A673 (cell line): Measurements from ENCODE around the gene TTLL5. TPM values are rescaled to one million over a fixed set of nuclear protein-coding genes. Genes with fewer than 3 reads are reported as not detected.

ENCODE experiments used
- BruUV-seq: library from RNA; stranded (reverse); fragments of 400-500 nt; replicated peaks from 2 replicates; lab custom pipeline; 2021; lab: Mats Ljungman, UMichigan
- CTCF ChIA-PET: fragments of 300-600 bp; sonication (Branson Sonifier 250); formaldehyde crosslinking; loops from one replicate; lab custom pipeline; 2022; ENCODE audit warnings: antibody characterized with exemption; lab: Charles Lee
- POLR2A ChIA-PET: fragments of 300-600 bp; sonication (Branson Sonifier 250); formaldehyde crosslinking; loops from one replicate; lab custom pipeline; 2022; ENCODE audit warnings: antibody characterized with exemption; ENCODE audit not compliant: low non-redundant PET; lab: Charles Lee
- DNase-seq: peaks from one replicate; pipeline ENCODE4 v3.0.0-alpha.2; 2015; ENCODE audit warnings: low spot score
- H3K27ac ChIP-seq: fragments of 200-600 bp; sonication (generic); 2 replicates; pipeline ENCODE4 v1.5.1; 2016; ENCODE audit warnings: mixed run types, low read depth, mild to moderate bottlenecking, mixed read lengths, antibody characterized with exemption, low read length; ENCODE audit not compliant: poor library complexity, severe bottlenecking
- H3K27me3 ChIP-seq: fragments of 200-600 bp; sonication (generic); replicated peaks from 2 replicates; pipeline ENCODE4 v1.6.1; 2017; ENCODE audit warnings: mixed run types, low read depth, mild to moderate bottlenecking, mixed read lengths, antibody characterized with exemption, low read length; ENCODE audit not compliant: insufficient read depth, poor library complexity
- H3K36me3 ChIP-seq: fragments of 200-600 bp; sonication (generic); 2 replicates; pipeline ENCODE4 v1.6.1; 2016; ENCODE audit warnings: mixed run types, mild to moderate bottlenecking, mixed read lengths, antibody characterized with exemption, low read length; ENCODE audit not compliant: insufficient read depth, poor library complexity, severe bottlenecking
- H3K4me1 ChIP-seq: fragments of 200-600 bp; sonication (generic); 2 replicates; pipeline ENCODE4 v1.6.1; 2017; ENCODE audit warnings: mixed run types, mild to moderate bottlenecking, mixed read lengths, antibody characterized with exemption, low read length; ENCODE audit not compliant: insufficient read depth, poor library complexity, severe bottlenecking
- H3K4me3 ChIP-seq: fragments of 200-600 bp; sonication (generic); 2 replicates; pipeline ENCODE4 v1.5.1; 2016; ENCODE audit warnings: low read depth, mixed run types, mild to moderate bottlenecking, mixed read lengths, low read length; ENCODE audit not compliant: poor library complexity, severe bottlenecking
- H3K9me3 ChIP-seq: fragments of 200-600 bp; sonication (generic); 2 replicates; pipeline ENCODE4 v1.6.1; 2016; ENCODE audit warnings: mixed run types, low read depth, mild to moderate bottlenecking, mixed read lengths, antibody characterized with exemption, low read length; ENCODE audit not compliant: poor library complexity, severe bottlenecking
- EZH2 ChIP-seq: fragments of 200-600 bp; sonication (generic); IDR thresholded peaks from 2 replicates; pipeline ENCODE4 v1.6.1; 2017; ENCODE audit warnings: borderline replicate concordance, low read depth, mild to moderate bottlenecking, mixed read lengths, antibody characterized with exemption, low read length; ENCODE audit not compliant: poor library complexity, severe bottlenecking
- intact Hi-C: fragments of 100-400 bp; cut with micrococcal nuclease; formaldehyde crosslinking; loops from one replicate; pipeline ENCODE4 v1.10.0; 2022; ENCODE audit not compliant: unreplicated experiment
- total RNA-seq: library from RNA; stranded (reverse); gene quantifications from 2 replicates; pipeline ENCODE4 v1.2.3, GENCODE V29; 2021
- TF ChIP-seq, protein P1 (sequence below): fragments of 300-800, 200-600 bp; sonication (generic); conservative IDR thresholded peaks from 2 replicates; pipeline ENCODE4 v1.5.1; 2017; ENCODE audit warnings: low read depth, mild to moderate bottlenecking, antibody characterized with exemption, low read length, moderate library complexity, mixed read lengths

TTLL5 gene
- total RNA-seq, 1 experiment from 2014 or later: 56.7 TPM

DNA sequence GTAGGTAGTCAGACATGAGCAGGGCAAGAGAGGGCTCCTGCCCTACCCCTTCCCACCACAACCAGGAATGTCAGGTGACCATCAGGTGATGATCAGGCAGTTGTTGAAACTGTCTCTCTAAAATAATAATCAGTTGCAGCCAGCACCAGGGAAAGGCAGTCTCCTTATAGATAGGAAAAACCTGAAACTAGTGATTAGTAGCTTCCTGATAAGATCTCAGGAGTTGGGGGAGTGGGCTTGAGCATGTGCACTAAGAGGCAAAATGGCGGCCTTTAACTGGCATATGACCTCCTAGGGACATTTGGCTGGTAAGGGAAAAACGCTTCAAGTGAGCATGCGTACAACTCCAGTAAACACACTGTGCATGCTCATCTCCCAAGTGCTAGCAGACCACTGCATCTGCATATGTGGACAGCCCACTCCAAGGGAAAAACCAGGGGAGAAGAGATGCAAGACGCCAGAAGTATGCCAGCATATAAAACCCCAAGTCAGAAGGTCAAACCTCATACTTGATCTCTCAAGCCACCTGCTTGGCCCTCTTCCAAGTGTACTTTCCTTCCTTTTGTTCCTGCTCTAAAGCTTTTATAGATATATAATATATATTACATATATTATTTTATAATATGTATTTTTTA is 283.7 kb downstream of the TTLL5 start:
- CTCF ChIA-PET: no interaction called here
- BruUV-seq: no TSS peak

GRCh38 chr14:75946785-75947184 is 285.7 kb downstream of the TTLL5 start:
- ChIA-PET POLR2A (no interaction called here), CTCF (no interaction called here)
- no peak for DNase-seq
- Histone ChIP-seq H3K27ac (no peak overlapping the region), H3K36me3 (no peaks in the 10 kb centered on the region), H3K4me1 (no peaks in the 10 kb centered on the region), H3K9me3 (no peaks in the 10 kb centered on the region), H3K27me3 (no peaks in the 10 kb centered on the region), H3K4me3 (no peak overlapping the region)
- no peak for TF ChIP-seq EZH2
- TF ChIP-seq, protein P1, sequence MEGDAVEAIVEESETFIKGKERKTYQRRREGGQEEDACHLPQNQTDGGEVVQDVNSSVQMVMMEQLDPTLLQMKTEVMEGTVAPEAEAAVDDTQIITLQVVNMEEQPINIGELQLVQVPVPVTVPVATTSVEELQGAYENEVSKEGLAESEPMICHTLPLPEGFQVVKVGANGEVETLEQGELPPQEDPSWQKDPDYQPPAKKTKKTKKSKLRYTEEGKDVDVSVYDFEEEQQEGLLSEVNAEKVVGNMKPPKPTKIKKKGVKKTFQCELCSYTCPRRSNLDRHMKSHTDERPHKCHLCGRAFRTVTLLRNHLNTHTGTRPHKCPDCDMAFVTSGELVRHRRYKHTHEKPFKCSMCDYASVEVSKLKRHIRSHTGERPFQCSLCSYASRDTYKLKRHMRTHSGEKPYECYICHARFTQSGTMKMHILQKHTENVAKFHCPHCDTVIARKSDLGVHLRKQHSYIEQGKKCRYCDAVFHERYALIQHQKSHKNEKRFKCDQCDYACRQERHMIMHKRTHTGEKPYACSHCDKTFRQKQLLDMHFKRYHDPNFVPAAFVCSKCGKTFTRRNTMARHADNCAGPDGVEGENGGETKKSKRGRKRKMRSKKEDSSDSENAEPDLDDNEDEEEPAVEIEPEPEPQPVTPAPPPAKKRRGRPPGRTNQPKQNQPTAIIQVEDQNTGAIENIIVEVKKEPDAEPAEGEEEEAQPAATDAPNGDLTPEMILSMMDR: no peak
- intact Hi-C loops: no loop called here
- no TSS peak for BruUV-seq

More for the DNA sequence above, 283.7 kb downstream of the TTLL5 start:
- POLR2A ChIA-PET: no interaction called here
- Histone ChIP-seq H3K4me1 (no peaks in the 10 kb centered on the region), H3K27me3 (no peaks in the 10 kb centered on the region), H3K27ac (no peak overlapping the region), H3K36me3 (no peaks in the 10 kb centered on the region), H3K4me3 (no peak overlapping the region), H3K9me3 (no peaks in the 10 kb centered on the region)
- TF ChIP-seq, protein P1: no peak
- no peak for TF ChIP-seq EZH2
- intact Hi-C loops: no loop called here
- no peak for DNase-seq

GRCh38 chr14:75952489-75952888 is 291.4 kb downstream of the TTLL5 start:
- Histone ChIP-seq H3K27ac (no peak overlapping the region), H3K4me3 (no peak overlapping the region), H3K4me1 (no peaks in the 10 kb centered on the region), H3K9me3 (no peaks in the 10 kb centered on the region), H3K27me3 (no peaks in the 10 kb centered on the region), H3K36me3 (no peaks in the 10 kb centered on the region)
- no TSS peak for BruUV-seq
- intact Hi-C loops: no loop called here
- POLR2A ChIA-PET: no interaction called here
- CTCF ChIA-PET: no interaction called here
- no peak for DNase-seq
- TF ChIP-seq EZH2: no peak
- TF ChIP-seq, protein P1: no peak
